ENCODE measurements around the gene WASHC3. TPM values are rescaled to one million over a fixed set of nuclear protein-coding genes. Genes with fewer than 3 reads are reported as not detected.

The WASHC3 gene
- total RNA-seq, 1 donor from 2014 or later: 19.7 TPM

DNA sequence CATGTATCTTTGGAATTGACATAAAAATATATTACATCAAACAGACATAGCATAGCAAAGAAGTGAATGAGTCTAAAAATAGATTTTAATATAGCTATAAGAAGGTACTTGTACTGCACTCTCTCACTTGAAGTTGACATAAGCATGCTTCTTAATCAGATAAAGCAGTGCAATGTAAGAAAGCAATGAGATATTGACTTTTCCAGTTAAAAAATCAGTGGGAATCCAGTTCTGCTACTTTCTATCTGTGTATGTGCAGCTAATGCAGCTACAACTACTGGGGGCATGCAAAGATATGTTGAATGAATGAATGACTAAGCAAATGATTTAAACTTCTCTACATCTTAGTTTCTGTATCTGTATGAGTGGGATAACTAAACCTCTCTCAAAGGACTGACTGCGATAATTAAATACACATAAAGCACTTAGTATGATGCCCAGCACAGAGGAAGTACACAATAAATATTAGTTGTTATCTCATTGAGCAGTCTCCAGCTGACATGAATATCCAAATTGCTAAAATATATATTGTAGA is 10.3 kb downstream of the WASHC3 start:
- TF ChIP-seq, protein P1, sequence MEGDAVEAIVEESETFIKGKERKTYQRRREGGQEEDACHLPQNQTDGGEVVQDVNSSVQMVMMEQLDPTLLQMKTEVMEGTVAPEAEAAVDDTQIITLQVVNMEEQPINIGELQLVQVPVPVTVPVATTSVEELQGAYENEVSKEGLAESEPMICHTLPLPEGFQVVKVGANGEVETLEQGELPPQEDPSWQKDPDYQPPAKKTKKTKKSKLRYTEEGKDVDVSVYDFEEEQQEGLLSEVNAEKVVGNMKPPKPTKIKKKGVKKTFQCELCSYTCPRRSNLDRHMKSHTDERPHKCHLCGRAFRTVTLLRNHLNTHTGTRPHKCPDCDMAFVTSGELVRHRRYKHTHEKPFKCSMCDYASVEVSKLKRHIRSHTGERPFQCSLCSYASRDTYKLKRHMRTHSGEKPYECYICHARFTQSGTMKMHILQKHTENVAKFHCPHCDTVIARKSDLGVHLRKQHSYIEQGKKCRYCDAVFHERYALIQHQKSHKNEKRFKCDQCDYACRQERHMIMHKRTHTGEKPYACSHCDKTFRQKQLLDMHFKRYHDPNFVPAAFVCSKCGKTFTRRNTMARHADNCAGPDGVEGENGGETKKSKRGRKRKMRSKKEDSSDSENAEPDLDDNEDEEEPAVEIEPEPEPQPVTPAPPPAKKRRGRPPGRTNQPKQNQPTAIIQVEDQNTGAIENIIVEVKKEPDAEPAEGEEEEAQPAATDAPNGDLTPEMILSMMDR (IDR thresholded peaks at IDR 0.05; ENCODE audit: unreplicated experiment): no peak
- Mint-ChIP-seq H3K9me3 (ENCODE audit: unreplicated experiment) (no peaks in the 10 kb centered on the region), H3K27me3 (ENCODE audit: unreplicated experiment) (peaks cover 1% of the 10 kb centered on the region), H3K4me3 (ENCODE audit: unreplicated experiment) (no peak overlapping the region), H3K27ac (ENCODE audit: unreplicated experiment) (no peak overlapping the region), H3K36me3 (ENCODE audit: low read depth, unreplicated experiment) (no peaks in the 10 kb centered on the region), H3K4me1 (ENCODE audit: unreplicated experiment) (no peaks in the 10 kb centered on the region)
- no peak for DNase-seq (ENCODE audit: low spot score)

DNA sequence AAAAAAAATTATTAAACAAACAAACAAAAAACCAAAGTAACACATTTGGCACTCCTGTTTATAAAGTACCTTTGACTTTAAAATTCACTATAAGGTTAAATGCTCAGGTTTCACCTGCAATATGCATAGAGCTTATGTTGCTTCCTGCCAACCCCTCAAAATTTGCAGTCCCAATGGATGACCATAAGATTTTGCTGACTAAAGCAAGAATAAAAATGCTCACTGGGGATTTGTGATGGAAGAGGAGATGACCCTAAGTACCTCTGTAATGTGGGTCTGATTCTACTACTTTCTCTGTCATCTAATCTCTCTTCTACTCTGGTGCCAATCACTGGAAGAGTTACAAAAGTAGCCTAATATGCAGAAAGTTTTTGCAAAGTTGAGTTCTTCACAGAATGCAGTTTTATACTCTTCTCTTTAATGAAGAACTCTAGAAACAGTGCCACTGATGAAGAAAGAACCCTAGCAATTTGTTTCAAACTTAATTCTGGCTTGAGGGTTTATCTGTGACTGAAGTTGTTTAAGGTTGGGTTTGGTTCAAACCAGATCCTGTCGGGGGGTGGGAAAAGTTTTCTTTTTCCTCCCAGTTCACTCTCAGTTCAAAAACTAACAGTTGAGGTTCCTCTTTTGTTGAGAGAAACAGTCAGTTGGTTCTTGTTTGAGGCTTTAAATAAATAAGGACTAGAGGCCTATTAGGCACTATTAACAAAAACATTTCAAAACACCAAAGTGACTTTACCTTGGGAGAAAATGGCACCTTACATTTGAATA is 10.9 kb downstream of the WASHC3 start:
- H3K4me3 Mint-ChIP-seq (ENCODE audit: unreplicated experiment): no peak overlapping the region
- H3K9me3 Mint-ChIP-seq (ENCODE audit: unreplicated experiment): no peaks in the 10 kb centered on the region
- TF ChIP-seq, protein P1 (IDR thresholded peaks at IDR 0.05; ENCODE audit: unreplicated experiment): no peak
- H3K4me1 Mint-ChIP-seq (ENCODE audit: unreplicated experiment): no peaks in the 10 kb centered on the region
- H3K27me3 Mint-ChIP-seq (ENCODE audit: unreplicated experiment): peaks cover 1% of the 10 kb centered on the region
- no peak for DNase-seq (ENCODE audit: low spot score)
- no peak overlapping the region for H3K27ac Mint-ChIP-seq (ENCODE audit: unreplicated experiment)
- H3K36me3 Mint-ChIP-seq (ENCODE audit: low read depth, unreplicated experiment): no peaks in the 10 kb centered on the region

DNA sequence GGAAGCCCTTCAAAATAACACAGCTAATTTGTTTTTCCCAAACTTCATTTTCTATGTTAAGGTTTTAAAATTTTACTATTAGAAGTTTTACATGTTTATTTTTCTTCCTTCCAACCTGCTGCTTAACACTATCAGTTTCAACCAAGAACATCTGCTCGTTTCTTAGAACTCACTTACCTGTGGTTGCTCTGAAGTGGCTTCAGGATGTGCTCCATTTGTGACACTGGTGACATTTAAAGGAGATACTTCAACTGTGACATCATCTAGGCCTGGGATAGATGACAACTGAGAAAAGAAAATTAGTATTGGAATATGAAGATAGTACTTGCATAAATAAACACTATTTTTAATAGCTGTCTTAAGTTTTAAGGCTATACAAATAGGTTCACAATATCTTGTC is 17.9 kb downstream of the WASHC3 start:
- TF ChIP-seq, protein P1 (IDR thresholded peaks at IDR 0.05; ENCODE audit: unreplicated experiment): no peak
- H3K4me3 Mint-ChIP-seq (ENCODE audit: unreplicated experiment): no peak overlapping the region
- H3K4me1 Mint-ChIP-seq (ENCODE audit: unreplicated experiment): no peaks in the 10 kb centered on the region
- no peaks in the 10 kb centered on the region for H3K9me3 Mint-ChIP-seq (ENCODE audit: unreplicated experiment)
- no peak overlapping the region for H3K27ac Mint-ChIP-seq (ENCODE audit: unreplicated experiment)
- no peak for DNase-seq (ENCODE audit: low spot score)
- H3K27me3 Mint-ChIP-seq (ENCODE audit: unreplicated experiment): no peaks in the 10 kb centered on the region
- no peaks in the 10 kb centered on the region for H3K36me3 Mint-ChIP-seq (ENCODE audit: low read depth, unreplicated experiment)

DNA sequence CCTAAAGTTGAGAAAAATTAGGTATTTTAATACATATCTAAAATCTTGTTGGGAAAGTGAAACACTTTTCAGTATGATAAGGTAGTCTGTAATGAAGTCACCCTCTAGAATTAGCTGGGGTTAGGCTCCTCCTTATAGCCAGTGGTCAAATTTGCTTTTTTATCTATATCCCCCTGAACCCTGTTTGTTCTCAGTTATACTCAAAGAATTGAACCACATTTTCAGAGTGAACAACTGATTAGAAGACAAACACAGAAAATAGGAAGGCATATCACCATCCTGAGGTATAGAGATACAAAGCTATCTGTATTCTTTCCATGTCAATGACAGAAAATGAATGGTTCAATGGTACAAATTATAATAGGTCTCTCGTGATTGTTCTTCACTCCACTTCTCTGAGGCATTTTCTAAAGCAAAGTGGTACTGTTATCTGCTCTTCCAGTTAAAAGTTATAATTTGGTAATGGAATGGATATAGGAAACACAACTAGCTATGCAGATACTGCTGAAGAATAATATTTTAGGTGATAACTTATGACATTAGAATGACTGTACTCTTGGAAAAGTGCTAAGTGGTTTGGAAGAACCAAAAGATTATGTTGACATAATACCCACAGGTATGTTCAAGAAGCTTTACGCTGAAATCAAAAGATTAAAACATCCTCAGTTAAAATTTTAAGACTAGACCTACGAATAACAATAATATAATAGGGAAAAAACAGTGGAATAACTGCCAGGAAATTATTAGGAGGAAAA is 27.6 kb downstream of the WASHC3 start:
- no peak overlapping the region for H3K27ac Mint-ChIP-seq (ENCODE audit: unreplicated experiment)
- TF ChIP-seq, protein P1 (IDR thresholded peaks at IDR 0.05; ENCODE audit: unreplicated experiment): no peak
- no peaks in the 10 kb centered on the region for H3K27me3 Mint-ChIP-seq (ENCODE audit: unreplicated experiment)
- DNase-seq (ENCODE audit: low spot score): no peak
- H3K4me1 Mint-ChIP-seq (ENCODE audit: unreplicated experiment): peaks cover 10% of the 10 kb centered on the region
- no peaks in the 10 kb centered on the region for H3K9me3 Mint-ChIP-seq (ENCODE audit: unreplicated experiment)
- no peak overlapping the region for H3K4me3 Mint-ChIP-seq (ENCODE audit: unreplicated experiment)
- no peaks in the 10 kb centered on the region for H3K36me3 Mint-ChIP-seq (ENCODE audit: low read depth, unreplicated experiment)

- Mint-ChIP-seq H3K9me3 (ENCODE audit: unreplicated experiment) (no peaks in the 10 kb centered on the region), H3K4me3 (ENCODE audit: unreplicated experiment) (no peak overlapping the region), H3K27ac (ENCODE audit: unreplicated experiment) (no peak overlapping the region), H3K4me1 (ENCODE audit: unreplicated experiment) (peaks cover 10% of the 10 kb centered on the region), H3K36me3 (ENCODE audit: low read depth, unreplicated experiment) (no peaks in the 10 kb centered on the region), H3K27me3 (ENCODE audit: unreplicated experiment) (no peaks in the 10 kb centered on the region)
- TF ChIP-seq, protein P1 (IDR thresholded peaks at IDR 0.05; ENCODE audit: unreplicated experiment): no peak
- DNase-seq (ENCODE audit: low spot score): no peak
Measured at GRCh38 chr12:102031852-102032251, 29.9 kb downstream of the WASHC3 start.

All from endothelial cell (in vitro differentiated cells).